GM23248 (cell line): ENCODE measurements around the gene ANKS3.

Experiments used
- EZH2 ChIP-seq: fragments of 200-600 bp; sonication (generic); IDR thresholded peaks from 2 replicates; pipeline ENCODE4 v1.6.1; 2018; ENCODE audit warnings: antibody characterized with exemption, mild to moderate bottlenecking; ENCODE audit not compliant: insufficient read depth, poor library complexity, severe bottlenecking
- EZH2phosphoT487 ChIP-seq: fragments of 200-600 bp; sonication (generic); IDR thresholded peaks from 2 replicates; pipeline ENCODE4 v1.6.1; 2018; ENCODE audit warnings: antibody characterized with exemption, moderate library complexity, mild to moderate bottlenecking, low read depth; ENCODE audit not compliant: insufficient read depth

DNA sequence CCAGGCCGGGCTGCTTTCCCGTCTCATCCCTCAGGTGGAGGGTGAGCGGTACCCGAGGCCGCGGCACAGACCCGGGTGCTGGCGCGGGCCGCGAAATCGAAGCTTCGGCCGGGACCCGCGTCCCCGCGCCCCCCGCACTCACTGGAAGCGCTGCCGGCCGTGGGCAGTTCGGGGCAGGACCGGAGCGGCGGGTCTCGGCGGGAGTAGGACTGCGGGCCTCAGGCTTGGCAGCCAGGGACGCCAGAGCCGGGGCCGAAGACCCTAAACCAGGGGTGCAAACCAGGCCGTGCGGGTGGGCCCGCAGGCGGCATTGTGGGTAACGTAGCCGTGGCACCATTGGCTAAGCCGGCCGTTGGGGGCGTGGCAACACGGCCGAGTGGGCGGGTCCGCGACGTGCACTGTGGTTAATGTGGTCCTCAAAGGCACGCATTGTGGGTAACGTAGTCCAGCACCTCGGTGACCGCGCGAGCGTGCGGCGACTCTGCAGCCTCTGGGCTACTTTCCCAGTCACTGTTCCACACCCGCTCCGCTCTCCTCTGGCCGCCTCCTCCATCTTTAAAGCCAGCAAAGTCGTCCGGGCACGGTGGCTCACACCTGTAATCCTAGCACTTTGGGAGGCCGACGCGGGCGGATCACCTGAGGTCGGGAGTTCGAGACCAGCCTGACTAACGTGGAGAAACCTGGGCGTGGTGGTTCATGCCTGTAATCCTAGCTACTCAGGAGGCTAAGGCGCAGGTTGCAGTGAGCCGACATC lies 33.0 kb upstream of the ANKS3 start, which contains the start of gene ZNF500:
- TF ChIP-seq EZH2 (no peak), EZH2phosphoT487 (no peak)
